Measurements from ENCODE around the gene CCS. TPM values are rescaled to one million over a fixed set of nuclear protein-coding genes. Genes with fewer than 3 reads are reported as not detected.

The CCS gene
- total RNA-seq, 6 experiments from 2014 or later = 22.6 to 54.2 (median 34.3) TPM

- no peak for TF ChIP-seq POLR2A (IDR thresholded peaks at IDR 0.05)
- TF ChIP-seq CTCF (IDR thresholded peaks at IDR 0.05) = no peak
- no peak for DNase-seq
- 0% methylated on average over 2 of the region's 37 CpGs for WGBS (ENCODE audit: insufficient coverage, low coverage, low lambda C conversion rate, missing lambda C conversion rate)
- H3K27ac ChIP-seq = peak within 1 kb of the TSS in 2 of 3 donors; percentile 10 to 50
- H3K4me3 ChIP-seq = peak within 1 kb of the TSS; percentile 87 to 93 (median 88)
- H3K9me3 ChIP-seq = no peaks in the 10 kb centered on the region
- no peaks in the 10 kb centered on the region for H3K27me3 ChIP-seq
- intact Hi-C loops (cut with DNase I) = no loop called here
- no peak for ATAC-seq
- no peaks in the 10 kb centered on the region for H3K36me3 ChIP-seq
- peaks cover 0 to 10% (median 0%) of the 10 kb centered on the region in 4 donors for H3K4me1 ChIP-seq
These were observed 46.5 kb upstream of the CCS start, which contains the start of gene ACTN3 for GRCh38 chr11:66546368-66546965. TSS of gene ACTN3 (plus strand) at chr11:66546903. CDS start at chr11:66546938, 35 bp downstream.

GRCh38 chr11:66546966-66547661 is 45.9 kb upstream of the CCS start:
- intact Hi-C loops (cut with DNase I) = no loop called here
- no peak overlapping the region for H3K27ac ChIP-seq

GRCh38 chr11:66547662-66548009 is 45.3 kb upstream of the CCS start:
- Histone ChIP-seq H3K27me3 (no peaks in the 10 kb centered on the region), H3K4me1 (peaks cover 0 to 10% (median 0%) of the 10 kb centered on the region in 4 donors), H3K27ac (no peak overlapping the region), H3K9me3 (no peaks in the 10 kb centered on the region), H3K4me3 (no peak overlapping the region), H3K36me3 (no peaks in the 10 kb centered on the region)
- DNase-seq (no peak), ATAC-seq (no peak)
- no CpG with 5 or more reads among the region's 5 CpGs for WGBS (ENCODE audit: insufficient coverage, low coverage, low lambda C conversion rate, missing lambda C conversion rate)
- intact Hi-C loops (cut with DNase I) = no loop called here
- TF ChIP-seq CTCF (IDR thresholded peaks at IDR 0.05) (no peak), POLR2A (IDR thresholded peaks at IDR 0.05) (no peak)

More at GRCh38 chr11:66546966-66547661, 45.9 kb upstream of the CCS start:
- peaks cover 0 to 10% (median 0%) of the 10 kb centered on the region in 4 donors for H3K4me1 ChIP-seq
- ATAC-seq = no peak
- no peak for DNase-seq
- H3K27me3 ChIP-seq = no peaks in the 10 kb centered on the region
- no peak for TF ChIP-seq POLR2A (IDR thresholded peaks at IDR 0.05)
- TF ChIP-seq CTCF (IDR thresholded peaks at IDR 0.05) = no peak
- no peak overlapping the region for H3K4me3 ChIP-seq
- no peaks in the 10 kb centered on the region for H3K9me3 ChIP-seq
- 42% methylated on average over 4 of the region's 18 CpGs for WGBS (ENCODE audit: insufficient coverage, low coverage, low lambda C conversion rate, missing lambda C conversion rate)
- H3K36me3 ChIP-seq = no peaks in the 10 kb centered on the region

GRCh38 chr11:66548041-66548440 is 44.9 kb upstream of the CCS start:
- 68% methylated on average over 3 of the region's 11 CpGs for WGBS (ENCODE audit: insufficient coverage, low coverage, low lambda C conversion rate, missing lambda C conversion rate)
- no peak for DNase-seq
- Histone ChIP-seq H3K9me3 (no peaks in the 10 kb centered on the region), H3K4me3 (no peak overlapping the region), H3K27ac (no peak overlapping the region), H3K36me3 (no peaks in the 10 kb centered on the region), H3K27me3 (no peaks in the 10 kb centered on the region), H3K4me1 (peaks cover 0 to 10% (median 0%) of the 10 kb centered on the region in 4 donors)
- TF ChIP-seq POLR2A (IDR thresholded peaks at IDR 0.05) (no peak), CTCF (IDR thresholded peaks at IDR 0.05) (no peak)
- no peak for ATAC-seq
- intact Hi-C loops (cut with DNase I) = no loop called here

Measured in right lobe of liver (tissue), 6 donors.